Occipital lobe (tissue), 2 donors: ENCODE measurements around the gene LRTM2. TPM values are rescaled to one million over a fixed set of nuclear protein-coding genes. Genes with fewer than 3 reads are reported as not detected.

Experiments used
- DNase-seq: peaks from one replicate; lab custom pipeline; 2025; lab: John Stamatoyannopoulos, UW
- total RNA-seq: library from RNA; depleted of rRNA; stranded (reverse); fragments of >200 nt; gene quantifications from one replicate; pipeline ENCODE4 v1.2.3, GENCODE V29; 2014

The LRTM2 gene
- total RNA-seq, 1 donor from 2014 or later: 4.5 TPM

GRCh38 chr12:1797991-1798640, 22.2 kb upstream of the LRTM2 start:
- DNase-seq: no peak

- DNase-seq: no peak
These were observed 21.7 kb upstream of the LRTM2 start for GRCh38 chr12:1798641-1799020.

- no peak for DNase-seq
These were observed 21.1 kb upstream of the LRTM2 start for GRCh38 chr12:1799051-1799881.

GRCh38 chr12:1799882-1800400, 20.4 kb upstream of the LRTM2 start:
- DNase-seq: no peak

GRCh38 chr12:1800401-1801302, 19.7 kb upstream of the LRTM2 start:
- DNase-seq: no peak

GRCh38 chr12:1801303-1801975, 18.9 kb upstream of the LRTM2 start:
- DNase-seq: no peak

GRCh38 chr12:1803736-1804135, 16.6 kb upstream of the LRTM2 start:
- no peak for DNase-seq

GRCh38 chr12:1804545-1805332, 15.6 kb upstream of the LRTM2 start:
- DNase-seq: peak; percentile 85

- no peak for DNase-seq
These were observed 14.8 kb upstream of the LRTM2 start for GRCh38 chr12:1805441-1806081.

- DNase-seq: no peak
These were observed 13.9 kb upstream of the LRTM2 start for GRCh38 chr12:1806301-1807086.

- no peak for DNase-seq
These were observed 13.1 kb upstream of the LRTM2 start for GRCh38 chr12:1807087-1807860.

- no peak for DNase-seq
These were observed 12.1 kb upstream of the LRTM2 start for GRCh38 chr12:1808036-1808797.

GRCh38 chr12:1808798-1809480, 11.4 kb upstream of the LRTM2 start:
- no peak for DNase-seq

GRCh38 chr12:1809591-1810190, 10.7 kb upstream of the LRTM2 start:
- DNase-seq: no peak

GRCh38 chr12:1810201-1810930, 10.0 kb upstream of the LRTM2 start:
- no peak for DNase-seq

GRCh38 chr12:1810931-1811280, 9.5 kb upstream of the LRTM2 start:
- no peak for DNase-seq
